GM20000 (cell line): ENCODE measurements around the gene IL12RB1.
A peak's percentile ranks its signal among the peaks of the same experiment; 100 is the strongest.

ENCODE experiments used
- DNase-seq: peaks from one replicate; pipeline ENCODE4 v3.0.0; 2012; ENCODE audit warnings: low spot score
- TF ChIP-seq, protein P1 (sequence below): IDR thresholded peaks from 2 replicates; pipeline ENCODE4 v1.5.1; 2012; ENCODE audit warnings: mild to moderate bottlenecking, control low read depth; ENCODE audit errors: extremely low read depth, missing control alignments

Gene IL12RB1

GRCh38 chr19:18102916-18103542 lies 16.3 kb upstream of the IL12RB1 start:
- DNase-seq, result no peak
- TF ChIP-seq, protein P1, sequence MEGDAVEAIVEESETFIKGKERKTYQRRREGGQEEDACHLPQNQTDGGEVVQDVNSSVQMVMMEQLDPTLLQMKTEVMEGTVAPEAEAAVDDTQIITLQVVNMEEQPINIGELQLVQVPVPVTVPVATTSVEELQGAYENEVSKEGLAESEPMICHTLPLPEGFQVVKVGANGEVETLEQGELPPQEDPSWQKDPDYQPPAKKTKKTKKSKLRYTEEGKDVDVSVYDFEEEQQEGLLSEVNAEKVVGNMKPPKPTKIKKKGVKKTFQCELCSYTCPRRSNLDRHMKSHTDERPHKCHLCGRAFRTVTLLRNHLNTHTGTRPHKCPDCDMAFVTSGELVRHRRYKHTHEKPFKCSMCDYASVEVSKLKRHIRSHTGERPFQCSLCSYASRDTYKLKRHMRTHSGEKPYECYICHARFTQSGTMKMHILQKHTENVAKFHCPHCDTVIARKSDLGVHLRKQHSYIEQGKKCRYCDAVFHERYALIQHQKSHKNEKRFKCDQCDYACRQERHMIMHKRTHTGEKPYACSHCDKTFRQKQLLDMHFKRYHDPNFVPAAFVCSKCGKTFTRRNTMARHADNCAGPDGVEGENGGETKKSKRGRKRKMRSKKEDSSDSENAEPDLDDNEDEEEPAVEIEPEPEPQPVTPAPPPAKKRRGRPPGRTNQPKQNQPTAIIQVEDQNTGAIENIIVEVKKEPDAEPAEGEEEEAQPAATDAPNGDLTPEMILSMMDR, result no peak

DNA sequence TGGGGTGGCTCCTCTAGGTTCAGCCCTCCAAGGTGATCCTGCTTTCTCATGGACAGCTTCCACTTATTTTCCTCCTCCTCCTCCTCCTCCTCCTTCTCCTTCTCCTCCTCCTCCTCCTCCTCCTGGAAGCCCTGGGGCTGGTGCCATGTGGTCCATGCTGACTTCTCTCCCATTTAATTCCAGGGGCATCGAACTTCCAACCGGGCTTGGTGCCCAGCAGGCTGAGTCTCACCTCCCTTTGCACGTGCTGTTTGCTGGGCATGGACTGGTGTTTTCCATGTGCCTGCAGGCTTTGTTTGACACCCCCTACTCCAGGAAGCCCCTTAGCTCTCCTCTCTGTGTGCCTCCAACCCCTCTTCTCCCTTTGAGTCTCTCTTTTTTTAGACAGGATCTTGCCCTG lies 14.5 kb upstream of the IL12RB1 start:
- no peak for DNase-seq
- TF ChIP-seq, protein P1, result no peak

GRCh38 chr19:18100710-18101109 lies 14.0 kb upstream of the IL12RB1 start:
- DNase-seq, result no peak
- TF ChIP-seq, protein P1, result no peak

GRCh38 chr19:18099623-18099995 lies 12.9 kb upstream of the IL12RB1 start:
- TF ChIP-seq, protein P1, result no peak
- DNase-seq, result no peak

DNA sequence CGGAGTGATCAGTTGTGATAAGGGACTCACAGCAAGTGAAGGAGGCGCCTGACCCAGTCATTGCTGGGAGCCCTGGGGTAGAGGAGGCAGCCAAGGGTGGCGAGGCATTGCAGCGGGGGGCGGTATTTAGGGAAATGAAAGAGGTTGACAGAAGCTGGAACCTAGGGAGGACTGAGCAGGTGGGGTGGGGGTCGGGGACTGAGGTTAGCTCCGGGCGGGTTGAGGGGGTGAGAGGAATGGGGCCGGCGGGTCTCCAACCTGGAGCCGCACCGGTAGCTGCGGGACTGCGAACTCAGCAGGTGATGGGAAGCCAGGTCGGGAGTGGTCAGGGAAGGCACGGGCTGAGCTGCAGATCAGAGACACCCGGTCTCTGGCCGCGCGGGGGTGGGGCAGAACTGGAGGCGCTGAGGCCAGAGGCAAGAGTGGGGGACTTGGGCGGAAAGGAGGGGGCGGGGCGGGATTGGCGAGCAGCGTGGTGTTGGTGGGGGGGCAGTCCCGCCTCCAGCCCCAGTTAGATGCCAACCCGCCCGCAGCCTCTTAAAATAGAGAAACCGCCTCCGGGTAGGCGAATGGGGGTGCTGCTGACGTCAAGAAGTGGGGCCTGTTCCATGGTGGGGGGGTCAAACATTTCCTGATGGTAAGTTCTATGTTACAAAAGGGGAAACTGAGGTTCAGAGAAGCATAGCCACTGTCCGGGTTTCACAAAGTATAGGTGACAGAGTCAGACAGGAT lies 12.3 kb upstream of the IL12RB1 start:
- DNase-seq, result peak; percentile 86
- TF ChIP-seq, protein P1, result no peak

- peak; percentile 29 for DNase-seq
- TF ChIP-seq, protein P1, result no peak
Observed at GRCh38 chr19:18097993-18098890, 11.5 kb upstream of the IL12RB1 start.
